AML-193 (cell line): Measurements from ENCODE around the gene TP63.
"Not testable (repeated sequence)": the region's sequence is repeated elsewhere in the genome, so short reads cannot be mapped to it uniquely, and the experiment has no call there.

Experiments used
- DNase-seq, 2 experiments: peaks; one replicate each; lab custom pipeline; 2025; lab: John Stamatoyannopoulos, UW

TP63 gene

DNA sequence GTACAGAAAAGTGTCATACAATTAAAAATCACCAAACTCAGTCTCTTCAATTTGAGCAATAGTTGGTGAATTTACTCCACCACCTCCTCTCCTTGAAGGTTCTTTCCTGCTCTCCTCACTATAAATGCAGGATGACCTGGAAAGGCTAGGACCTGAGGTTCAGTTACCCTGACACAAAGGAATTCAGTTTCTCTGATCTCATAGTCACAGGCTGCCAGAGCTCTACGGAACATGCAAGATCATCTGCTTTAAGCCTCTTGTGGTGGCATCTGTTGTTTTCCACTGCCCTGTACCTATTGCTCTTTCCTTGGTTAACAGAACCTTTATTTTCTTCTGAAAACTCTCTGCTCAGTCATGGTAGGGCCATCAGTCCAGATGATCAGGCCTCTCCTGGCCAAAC is 4.9 kb upstream of the TP63 start:
- no peak for DNase-seq

DNA sequence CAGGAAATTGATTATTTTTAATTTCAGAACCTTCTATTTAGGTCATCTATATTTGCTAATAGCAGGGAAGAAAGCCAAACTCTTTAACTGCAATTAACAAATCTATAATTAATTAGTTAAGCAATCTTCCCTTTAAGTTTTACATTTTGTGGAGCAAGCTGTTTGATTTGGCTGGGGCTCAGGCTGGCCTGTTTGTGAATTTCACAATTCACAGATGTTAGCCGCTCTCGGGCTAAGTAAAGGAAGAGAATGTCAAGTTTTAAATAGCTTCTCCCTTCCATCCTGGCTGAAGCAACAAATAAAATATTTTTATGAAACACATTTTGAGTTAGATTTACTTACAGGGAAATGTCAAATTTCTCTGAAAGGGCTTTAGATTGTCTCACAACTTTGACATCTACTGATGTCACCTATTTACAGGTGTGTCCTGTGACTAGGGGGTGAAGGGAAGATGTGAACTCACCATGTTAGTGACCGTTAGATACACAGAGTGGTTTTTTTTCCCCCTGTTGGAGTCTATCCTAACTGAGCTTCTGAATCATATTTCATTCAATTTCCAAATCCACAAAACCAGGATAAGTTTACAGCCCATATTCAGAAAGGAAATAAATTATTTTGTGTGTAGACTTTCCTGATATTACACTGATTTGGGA is 1.3 kb upstream of the TP63 start:
- no peak for DNase-seq

DNA sequence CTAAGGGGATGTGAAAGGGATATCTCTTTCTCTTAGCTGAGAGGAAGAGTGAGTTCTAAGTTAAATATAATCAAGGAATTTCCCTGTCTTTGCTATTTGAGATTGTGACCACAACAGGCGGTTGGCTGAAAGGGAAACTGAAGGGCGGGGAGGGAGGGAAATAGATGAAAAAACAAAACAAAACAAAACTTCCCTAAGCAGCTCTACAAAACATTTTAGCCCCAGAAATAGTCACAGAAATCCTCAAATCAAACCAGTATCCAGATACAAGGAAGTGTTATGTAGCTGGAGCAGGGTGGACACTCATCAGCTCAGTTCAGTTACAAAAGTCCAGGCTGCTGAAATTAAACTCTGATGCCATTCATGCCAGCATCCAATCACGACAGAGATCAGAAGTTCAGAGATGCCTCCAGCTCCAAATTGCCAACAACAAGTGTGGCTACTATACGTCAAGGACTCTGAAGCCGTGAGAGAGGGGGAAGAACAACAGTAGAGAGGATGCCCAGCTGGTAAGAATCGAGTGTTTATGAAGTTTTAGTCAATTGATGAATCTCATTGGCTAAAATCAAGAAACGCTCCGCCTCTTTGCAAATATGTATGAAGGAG is 319 bp upstream of the TP63 start:
- DNase-seq, result no peak

DNA sequence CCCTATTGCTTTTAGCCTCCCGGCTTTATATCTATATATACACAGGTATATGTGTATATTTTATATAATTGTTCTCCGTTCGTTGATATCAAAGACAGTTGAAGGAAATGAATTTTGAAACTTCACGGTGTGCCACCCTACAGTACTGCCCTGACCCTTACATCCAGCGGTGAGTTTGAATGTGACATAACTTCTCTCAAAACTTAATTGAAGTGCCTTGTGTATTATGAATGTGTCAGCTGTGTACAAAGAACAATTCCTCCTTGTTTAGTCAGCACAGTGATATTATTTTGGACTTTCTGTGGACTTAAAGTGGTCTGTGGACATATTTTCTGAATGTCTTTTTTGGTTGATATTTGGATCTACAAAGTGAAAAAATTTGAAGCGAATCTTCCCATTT is 220 bp downstream of the TP63 start:
- DNase-seq, result no peak

DNA sequence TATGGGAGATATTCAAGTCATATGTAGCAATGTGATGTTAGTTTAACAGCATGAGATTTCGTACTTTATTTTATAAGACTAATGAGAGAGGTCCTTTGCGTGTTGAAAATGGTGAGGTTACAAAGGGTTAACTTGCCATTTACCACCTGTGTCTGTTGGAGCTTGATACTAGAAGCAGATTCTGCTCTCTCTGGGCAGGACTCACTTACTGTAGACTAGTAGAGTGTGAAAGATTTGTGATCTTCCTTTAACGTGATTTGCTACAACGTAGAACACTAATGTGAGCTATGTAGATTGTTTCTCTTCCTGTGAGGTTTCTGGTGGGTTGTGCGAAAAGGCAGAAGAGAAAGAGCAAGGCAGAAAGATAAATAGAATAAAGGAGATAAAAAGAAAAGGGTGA is 1.1 kb downstream of the TP63 start:
- DNase-seq, result no peak

DNA sequence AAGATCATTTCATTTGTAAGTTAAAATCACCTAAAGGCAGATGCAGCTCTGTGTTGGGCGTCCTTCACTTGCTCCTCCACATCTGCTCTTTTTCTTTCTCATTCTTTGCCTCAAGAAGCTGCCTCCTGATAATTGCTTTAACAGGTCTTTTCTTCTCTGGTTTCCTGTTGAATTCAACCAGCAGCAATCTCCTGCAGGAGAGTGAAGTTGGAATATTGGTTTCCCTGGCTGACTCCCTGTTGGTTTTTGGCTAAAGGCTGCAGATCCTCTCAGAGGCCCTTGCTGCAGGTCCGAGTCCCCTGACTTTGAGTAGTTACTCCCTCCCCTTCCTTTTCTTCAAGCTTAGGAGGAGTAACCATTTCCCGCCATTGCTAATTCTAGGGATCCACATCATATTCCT is 4.2 kb downstream of the TP63 start:
- DNase-seq, result no peak

DNA sequence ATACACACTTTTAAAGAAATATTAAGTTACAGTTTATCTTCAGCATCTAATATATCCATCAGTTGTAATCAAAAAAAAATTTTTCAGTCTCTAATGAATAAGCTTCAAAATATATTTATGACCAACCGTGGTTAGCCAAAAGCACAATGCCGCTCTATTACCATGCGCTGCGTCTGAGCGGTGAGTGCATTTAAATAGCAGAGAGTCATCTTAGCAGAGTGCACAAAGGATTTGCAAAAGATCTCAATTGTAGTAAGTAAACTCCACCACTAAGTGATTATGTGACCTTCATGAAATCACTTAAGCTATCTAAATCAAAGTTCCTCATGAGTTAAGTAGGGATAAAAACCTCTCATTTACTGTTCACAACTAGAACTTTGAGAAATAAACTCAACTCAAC is 4.9 kb downstream of the TP63 start:
- no peak for DNase-seq

DNA sequence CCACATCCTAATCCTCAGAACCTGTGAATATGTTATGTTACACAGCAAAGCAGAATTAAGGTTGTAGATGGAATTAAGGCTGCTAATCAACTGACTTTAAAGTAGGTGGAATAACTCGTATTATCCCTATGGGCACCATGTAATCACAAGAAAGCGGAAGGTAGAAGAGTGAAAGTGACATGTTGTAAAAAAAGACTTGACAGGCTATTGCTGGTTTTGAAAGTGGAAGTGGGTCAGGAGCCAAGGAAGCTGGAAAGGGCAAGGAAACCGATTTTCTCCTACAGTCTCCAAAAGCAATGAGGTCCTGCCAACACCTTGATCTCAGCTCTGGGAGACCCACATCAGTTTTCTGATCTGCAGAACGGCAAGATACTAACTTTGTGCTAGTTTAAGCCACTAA is 6.6 kb downstream of the TP63 start:
- no peak for DNase-seq

DNA sequence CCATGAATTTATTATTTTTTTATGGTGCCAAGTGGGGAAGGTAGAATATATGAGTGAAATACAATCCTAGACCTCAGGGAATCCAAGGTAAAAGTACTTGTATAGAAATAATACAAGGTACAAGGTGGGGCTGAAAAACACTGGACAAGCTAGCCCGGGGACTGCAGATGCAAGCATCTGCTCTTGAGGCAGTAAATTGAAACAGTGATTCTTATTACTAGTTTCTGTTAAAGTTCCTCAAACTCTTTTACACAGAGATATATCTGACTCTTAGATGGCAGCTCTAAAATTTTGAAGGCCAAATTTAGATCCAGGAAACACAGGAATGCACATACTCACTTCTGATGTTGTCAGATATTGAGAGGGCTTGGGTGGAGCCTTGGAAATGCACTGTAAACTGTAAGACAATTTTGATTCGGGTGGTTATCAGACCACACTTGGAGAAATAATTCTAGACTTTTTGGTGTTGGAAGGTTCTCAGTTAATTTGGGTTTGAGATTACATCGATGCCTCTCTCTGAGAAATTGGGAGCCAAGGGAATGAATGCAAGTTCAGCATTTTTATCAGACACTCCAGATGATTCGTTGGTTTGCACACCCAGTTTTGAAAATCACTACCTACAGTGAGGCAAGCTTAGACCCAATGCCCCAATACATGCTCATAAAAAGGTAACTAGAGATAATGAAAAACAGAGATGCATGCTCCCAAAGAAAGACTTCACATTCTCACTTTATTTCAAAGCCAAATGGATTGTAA is 7.3 kb downstream of the TP63 start:
- DNase-seq, result no peak

DNA sequence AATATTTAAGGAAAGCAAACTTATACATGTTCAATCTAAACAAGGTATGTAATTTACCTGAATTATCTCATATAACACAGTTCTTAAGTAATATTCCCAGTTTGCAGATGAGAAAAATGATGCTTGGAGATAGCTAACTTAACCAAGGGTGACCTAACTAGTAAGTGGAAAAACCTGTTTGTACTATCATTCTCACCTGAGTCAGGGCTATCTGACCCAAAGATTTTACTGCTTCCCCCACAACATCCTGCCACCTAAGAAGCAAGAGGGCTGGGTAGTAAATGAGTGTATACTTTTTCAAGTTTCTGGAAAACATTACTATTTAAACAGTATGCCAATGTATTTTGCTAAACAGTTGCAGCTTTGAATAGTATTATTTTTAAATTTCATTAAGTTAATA is 10.6 kb downstream of the TP63 start:
- no peak for DNase-seq

DNA sequence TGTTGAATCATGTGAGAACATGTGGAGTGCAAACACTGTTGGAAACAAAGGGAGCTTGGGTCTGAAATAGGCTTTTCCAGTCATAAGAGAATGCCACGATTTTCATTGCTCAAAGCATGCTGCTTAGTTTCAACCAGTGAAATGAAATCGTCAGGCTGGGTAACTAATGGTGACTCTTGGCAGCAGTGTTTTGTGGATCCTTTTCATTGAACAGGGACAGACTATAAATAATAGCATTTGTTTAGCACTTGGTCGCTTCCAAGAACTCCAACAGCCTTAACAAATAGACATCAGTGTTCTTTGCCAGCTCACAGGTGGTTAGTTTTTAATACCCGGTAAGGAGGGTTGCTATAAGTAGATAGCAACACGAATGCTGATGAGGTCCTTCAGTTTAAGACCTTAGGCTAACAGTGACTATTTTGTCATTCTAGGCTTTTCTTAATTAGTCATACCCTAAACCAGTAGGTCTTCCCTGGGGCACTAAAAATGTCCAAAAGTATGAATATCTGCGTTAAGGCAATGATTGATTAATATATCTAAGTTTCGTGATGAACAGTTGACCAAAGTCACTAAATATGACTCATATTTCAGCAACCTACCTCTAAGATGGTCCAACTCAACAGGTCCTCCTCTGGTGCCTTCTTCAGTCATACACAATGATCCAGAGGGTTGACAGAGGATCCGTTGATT is 15.8 kb downstream of the TP63 start:
- DNase-seq, result no peak

DNA sequence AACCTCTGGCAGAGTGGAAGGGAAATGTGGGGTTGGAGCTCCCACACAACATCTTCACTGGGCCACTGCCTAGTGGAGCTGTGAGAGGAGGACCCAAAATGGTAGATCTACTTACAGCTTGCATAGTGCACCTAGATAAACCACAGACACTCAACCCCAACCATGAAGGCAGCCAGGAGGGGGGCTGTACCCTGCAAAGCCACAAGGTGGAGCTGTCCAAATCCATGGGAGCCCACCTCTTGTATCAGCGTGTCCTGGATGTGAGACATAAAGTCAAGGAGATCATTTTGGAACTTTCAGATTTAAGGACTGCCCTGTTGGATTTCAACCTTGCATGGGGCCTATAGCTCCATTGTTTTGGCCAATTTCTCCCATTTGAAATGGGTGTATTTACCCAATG is 20.9 kb downstream of the TP63 start:
- no peak for DNase-seq

DNA sequence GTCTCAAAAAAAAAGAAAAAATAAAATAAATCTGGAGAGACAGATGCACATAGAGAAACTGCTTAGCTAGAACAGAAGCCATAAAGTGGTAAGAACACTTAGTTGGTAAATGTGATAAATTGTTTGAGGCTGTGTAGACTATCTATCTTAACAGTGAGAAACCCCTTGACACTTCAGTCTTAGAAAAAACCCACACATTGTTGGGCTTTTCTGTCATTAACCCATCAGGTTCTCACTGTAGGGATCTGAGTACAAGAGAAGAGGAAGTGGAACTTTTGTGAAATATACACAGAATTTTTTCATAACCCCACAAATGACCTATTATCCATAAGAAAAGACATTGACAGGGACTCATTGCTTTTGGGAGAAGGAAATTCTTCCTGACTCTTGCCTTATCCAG is 24.4 kb downstream of the TP63 start:
- DNase-seq, result no peak

DNA sequence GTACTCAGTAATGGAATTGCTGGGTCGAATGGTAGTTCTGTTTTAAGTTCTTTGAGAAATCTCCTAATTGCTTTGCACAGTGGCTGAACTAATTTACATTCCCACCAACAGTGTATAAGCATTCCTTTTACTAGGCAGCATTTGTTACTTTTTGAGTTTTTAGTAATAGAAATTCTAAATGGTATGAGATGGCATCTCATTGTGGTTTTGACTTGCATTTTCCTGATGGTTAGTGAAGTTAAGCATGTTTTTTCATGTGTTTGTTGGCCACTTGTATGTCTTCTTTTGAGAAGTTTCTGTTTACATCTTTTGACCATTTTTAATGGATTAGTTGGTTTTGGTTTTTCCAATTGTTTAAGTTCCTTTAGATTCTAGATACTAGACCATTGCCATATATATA is 28.4 kb downstream of the TP63 start:
- DNase-seq, result no peak

DNA sequence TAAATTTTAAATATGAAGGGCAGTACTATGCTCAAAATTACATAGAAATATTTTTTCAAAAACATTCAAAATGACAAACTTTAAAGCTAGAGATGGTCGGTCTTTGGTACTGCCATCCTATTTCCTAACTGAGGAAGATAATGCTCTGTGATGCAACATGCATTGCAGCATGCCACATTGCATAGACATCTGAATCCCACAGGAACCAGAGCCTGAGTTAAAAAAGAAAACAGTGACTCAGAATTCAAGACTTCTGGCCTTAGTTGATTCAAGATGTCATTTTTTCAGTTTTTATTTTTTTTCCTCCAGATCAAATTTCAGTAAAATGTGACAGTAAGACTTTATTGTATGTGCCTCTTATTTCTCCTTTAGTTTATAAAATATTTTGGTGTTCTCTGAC is 33.1 kb downstream of the TP63 start:
- peak; percentile 63 to 65 for DNase-seq

DNA sequence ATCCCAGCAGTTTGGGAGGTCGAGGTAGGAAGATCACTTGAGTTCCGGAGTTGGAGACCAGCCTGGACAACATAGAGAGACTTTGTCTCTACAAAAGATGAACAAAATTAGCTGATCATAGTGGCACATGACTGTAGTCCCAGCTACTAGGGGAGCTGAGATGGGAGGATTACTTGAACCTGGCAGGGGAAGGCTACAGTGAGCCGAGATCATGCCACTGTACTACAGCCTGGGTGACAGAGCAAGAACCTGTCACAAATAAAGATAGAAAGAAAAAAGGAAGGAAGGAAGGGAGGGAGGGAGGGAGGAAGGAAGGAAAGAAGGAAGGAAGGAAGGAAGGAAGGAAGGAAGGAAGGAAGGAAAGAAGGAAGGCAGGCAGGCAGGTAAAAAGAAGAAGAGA is 41.2 kb downstream of the TP63 start:
- not testable (repeated sequence) for DNase-seq

DNA sequence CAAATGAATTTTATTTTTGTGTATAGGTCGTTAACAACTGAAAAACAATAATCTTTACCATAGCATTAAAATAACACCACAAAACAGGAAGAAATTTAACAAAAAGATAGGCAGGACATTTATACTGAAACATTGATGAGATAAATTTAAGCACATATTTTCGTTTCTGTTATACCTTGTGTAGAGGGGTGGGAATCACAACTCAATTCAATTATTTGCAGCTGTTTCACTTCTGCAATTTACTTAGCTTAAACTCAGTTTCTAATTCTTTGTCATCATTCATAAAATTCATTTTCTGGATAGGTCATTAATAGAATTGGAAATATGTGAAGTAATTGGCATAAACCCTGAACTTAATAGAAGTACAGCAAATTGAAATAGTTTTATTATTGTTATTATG is 42.3 kb downstream of the TP63 start:
- DNase-seq, result no peak

DNA sequence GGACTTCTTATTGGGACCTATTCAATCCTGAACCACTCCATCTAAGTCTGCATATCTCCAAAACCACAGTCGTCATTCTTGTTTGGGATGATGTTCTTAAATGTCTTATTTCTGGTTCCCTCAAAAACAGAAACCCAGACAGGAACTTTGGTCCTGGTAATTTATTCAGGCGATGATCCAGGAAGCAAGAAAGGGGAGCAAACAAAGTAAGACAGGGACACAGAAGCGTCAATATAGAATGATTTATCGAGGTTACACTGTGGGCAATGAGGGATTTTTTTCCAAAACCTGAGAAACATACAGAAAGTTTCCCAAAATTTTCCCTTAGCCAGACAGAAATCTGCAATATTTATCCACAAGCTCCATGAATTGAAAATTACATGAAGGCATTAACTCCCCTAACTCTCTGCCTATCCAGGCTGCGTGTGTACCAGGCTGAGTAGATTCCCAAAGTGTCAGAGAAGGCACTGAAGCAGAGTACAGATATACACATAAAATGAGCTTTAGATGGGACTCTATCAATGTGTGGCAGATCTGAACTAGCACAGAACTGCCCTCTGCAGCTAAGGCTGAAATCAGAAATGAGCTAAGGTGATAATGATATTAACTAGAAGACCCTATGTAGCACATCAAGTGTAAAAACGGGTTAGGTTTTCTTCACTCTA is 43.2 kb downstream of the TP63 start:
- no peak for DNase-seq

DNA sequence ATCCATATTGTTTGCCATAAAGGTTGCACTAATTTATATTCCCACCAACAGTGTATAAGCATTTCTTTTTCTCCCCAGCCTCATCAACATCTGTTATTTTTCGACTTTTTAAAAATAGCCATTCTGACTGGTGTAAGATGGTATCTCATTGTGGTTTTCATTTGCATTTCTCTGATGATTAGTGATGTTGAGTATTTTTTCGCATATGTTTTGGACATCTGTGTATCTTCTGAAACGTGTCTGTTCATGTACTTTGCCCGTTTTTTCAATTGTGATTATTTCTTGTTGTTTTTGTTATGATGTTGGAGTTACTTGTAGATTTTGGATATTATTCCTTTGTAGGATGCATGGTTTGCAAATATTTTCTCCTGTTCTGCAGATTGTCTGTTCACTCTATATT is 46.5 kb downstream of the TP63 start:
- DNase-seq, result no peak

DNA sequence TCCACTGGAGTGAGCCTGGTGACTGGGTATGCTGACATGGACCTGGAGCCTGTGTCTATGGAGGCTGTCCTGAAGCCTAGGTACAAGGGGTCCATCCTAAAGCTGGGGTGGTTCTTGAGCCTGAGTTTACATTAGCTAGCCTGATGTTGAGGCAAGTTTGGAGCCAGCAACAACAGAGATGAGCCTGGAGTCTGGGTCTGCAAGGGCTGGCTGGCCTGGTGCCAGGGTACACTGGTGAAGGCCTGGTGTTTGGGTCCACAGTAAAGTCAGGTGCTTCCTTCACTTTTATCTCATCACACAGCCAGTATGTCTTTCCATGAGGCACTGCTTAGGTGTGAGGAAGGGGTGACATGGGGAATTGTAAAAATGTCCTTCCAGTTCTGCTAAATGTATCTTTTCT is 49.5 kb downstream of the TP63 start:
- DNase-seq, result no peak

DNA sequence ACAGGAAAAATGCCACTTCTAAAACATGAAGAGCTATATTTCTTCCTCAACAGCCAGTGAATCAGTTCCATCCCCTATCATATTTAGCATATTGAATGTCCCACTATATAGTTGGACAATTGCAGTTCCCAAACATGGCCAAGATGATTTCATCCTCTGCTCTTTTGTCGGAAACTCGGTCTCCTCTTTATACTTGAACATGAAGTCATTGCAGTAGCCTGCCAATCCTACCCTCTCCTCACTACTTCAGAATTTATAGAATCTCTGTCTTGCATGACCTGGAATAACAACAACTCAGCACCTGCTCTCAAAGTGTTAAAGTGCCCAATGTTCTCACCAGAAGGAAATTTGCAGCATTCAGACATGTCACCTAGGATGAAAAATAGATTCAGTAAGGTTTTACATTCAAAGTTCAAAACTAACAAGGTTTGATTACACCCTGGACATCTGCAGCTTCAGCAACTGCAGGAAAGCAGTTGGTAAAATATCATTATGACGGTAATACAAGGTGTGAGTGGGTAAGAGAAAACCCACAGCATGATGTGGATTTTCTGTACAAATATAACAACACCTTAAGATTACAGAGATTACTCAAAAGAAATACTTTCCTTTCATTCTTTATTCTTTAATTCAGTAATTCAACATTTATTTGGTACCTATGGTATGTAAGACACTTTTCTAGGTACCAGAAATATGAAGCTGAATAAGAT is 52.5 kb downstream of the TP63 start:
- DNase-seq, result no peak

DNA sequence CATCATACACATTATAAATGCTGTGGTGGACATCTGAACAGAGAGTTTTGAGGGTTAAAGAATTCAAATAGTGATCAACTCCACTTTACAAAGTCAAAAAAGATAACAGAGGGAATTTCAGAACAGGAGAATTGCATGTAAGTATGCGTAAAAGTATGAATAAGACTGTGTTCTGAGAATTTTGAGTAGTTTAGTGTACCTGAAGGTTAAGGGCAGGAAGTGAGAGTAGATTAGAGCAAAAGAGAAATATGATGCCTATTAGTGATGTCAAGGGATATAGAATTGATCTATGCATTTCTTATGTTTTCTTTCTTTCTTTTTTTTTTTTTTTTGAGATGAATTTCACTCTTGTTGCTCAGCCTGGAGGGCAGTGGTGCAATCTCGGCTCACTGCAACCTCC is 53.1 kb downstream of the TP63 start:
- no peak for DNase-seq
